Muscle layer of colon (tissue), 2 donors: ENCODE results near the gene BBX.

Experiments
- H3K27ac ChIP-seq: one replicate; pipeline ENCODE4 v1.7.0; 2013; ENCODE audit warnings: low read depth, mild to moderate bottlenecking, low read length, moderate library complexity
- H3K27me3 ChIP-seq, 2 donors: one replicate each; pipeline ENCODE4 v1.7.0; 2013; ENCODE audit warnings: low read length in 2 of 2, mild to moderate bottlenecking in 2 of 2; ENCODE audit not compliant: insufficient read depth in 2 of 2, control insufficient read depth in 1 of 2
- H3K36me3 ChIP-seq: one replicate; pipeline ENCODE4 v1.7.0; 2013; ENCODE audit warnings: mild to moderate bottlenecking, low read length; ENCODE audit not compliant: insufficient read depth
- H3K4me1 ChIP-seq: one replicate; pipeline ENCODE4 v1.7.0; 2013; ENCODE audit warnings: mild to moderate bottlenecking, low read length; ENCODE audit not compliant: insufficient read depth
- H3K4me3 ChIP-seq, 2 donors: one replicate each; pipeline ENCODE4 v1.7.0; 2013; ENCODE audit warnings: low read length in 2 of 2, low read depth in 1 of 2, mild to moderate bottlenecking in 1 of 2, moderate library complexity in 1 of 2
- H3K9ac ChIP-seq: one replicate; pipeline ENCODE4 v1.7.0; 2013; ENCODE audit warnings: low read length
- H3K9me3 ChIP-seq: one replicate; pipeline ENCODE4 v1.7.0; 2013; ENCODE audit warnings: mild to moderate bottlenecking, low read length
- donor health status: abdominal sarcoma.
- donor health status: Adenocarcinoma of cecum.

Gene BBX

GRCh38 chr3:107757140-107757539 lies 234.4 kb downstream of the BBX start:
- Histone ChIP-seq H3K4me1 (no peaks in the 10 kb centered on the region), H3K27me3 (no peaks in the 10 kb centered on the region), H3K36me3 (peaks cover 4% of the 10 kb centered on the region), H3K4me3 (no peak overlapping the region), H3K27ac (no peak overlapping the region), H3K9me3 (no peaks in the 10 kb centered on the region), H3K9ac (no peak overlapping the region)

- Histone ChIP-seq H3K36me3 (peaks cover 4% of the 10 kb centered on the region), H3K27ac (no peak overlapping the region), H3K4me3 (no peak overlapping the region), H3K9me3 (no peaks in the 10 kb centered on the region), H3K4me1 (no peaks in the 10 kb centered on the region), H3K9ac (no peak overlapping the region), H3K27me3 (no peaks in the 10 kb centered on the region)
Measured at GRCh38 chr3:107760144-107760543, 237.4 kb downstream of the BBX start.

GRCh38 chr3:107761391-107761790 lies 238.6 kb downstream of the BBX start:
- Histone ChIP-seq H3K27me3 (no peaks in the 10 kb centered on the region), H3K9ac (no peak overlapping the region), H3K4me1 (no peaks in the 10 kb centered on the region), H3K27ac (no peak overlapping the region), H3K4me3 (no peak overlapping the region), H3K9me3 (no peaks in the 10 kb centered on the region), H3K36me3 (no peaks in the 10 kb centered on the region)

GRCh38 chr3:107765524-107765923 lies 242.8 kb downstream of the BBX start:
- Histone ChIP-seq H3K27ac (no peak overlapping the region), H3K9ac (no peak overlapping the region), H3K4me3 (no peak overlapping the region), H3K27me3 (no peaks in the 10 kb centered on the region), H3K9me3 (no peaks in the 10 kb centered on the region), H3K36me3 (no peaks in the 10 kb centered on the region), H3K4me1 (no peaks in the 10 kb centered on the region)

- no peak overlapping the region for H3K27ac ChIP-seq
- no peak overlapping the region for H3K4me3 ChIP-seq
- H3K36me3 ChIP-seq = no peaks in the 10 kb centered on the region
- no peaks in the 10 kb centered on the region for H3K9me3 ChIP-seq
- H3K9ac ChIP-seq = no peak overlapping the region
- no peaks in the 10 kb centered on the region for H3K27me3 ChIP-seq
- no peaks in the 10 kb centered on the region for H3K4me1 ChIP-seq
Measured at GRCh38 chr3:107767897-107768605, 245.3 kb downstream of the BBX start.

- no peak overlapping the region for H3K4me3 ChIP-seq
- no peaks in the 10 kb centered on the region for H3K9me3 ChIP-seq
- H3K27ac ChIP-seq = no peak overlapping the region
- no peaks in the 10 kb centered on the region for H3K4me1 ChIP-seq
- peaks cover 7% of the 10 kb centered on the region for H3K36me3 ChIP-seq
- H3K9ac ChIP-seq = no peak overlapping the region
- H3K27me3 ChIP-seq = no peaks in the 10 kb centered on the region
Measured at GRCh38 chr3:107769882-107770281, 247.1 kb downstream of the BBX start.

GRCh38 chr3:107772016-107772415 lies 249.3 kb downstream of the BBX start:
- no peaks in the 10 kb centered on the region for H3K9me3 ChIP-seq
- no peak overlapping the region for H3K4me3 ChIP-seq
- H3K4me1 ChIP-seq = no peaks in the 10 kb centered on the region
- no peak overlapping the region for H3K9ac ChIP-seq
- H3K27me3 ChIP-seq = no peaks in the 10 kb centered on the region
- no peak overlapping the region for H3K27ac ChIP-seq
- peaks cover 13% of the 10 kb centered on the region for H3K36me3 ChIP-seq

- H3K36me3 ChIP-seq = peaks cover 25% of the 10 kb centered on the region
- H3K27me3 ChIP-seq = no peaks in the 10 kb centered on the region
- H3K9ac ChIP-seq = no peak overlapping the region
- no peaks in the 10 kb centered on the region for H3K9me3 ChIP-seq
- H3K27ac ChIP-seq = no peak overlapping the region
- no peaks in the 10 kb centered on the region for H3K4me1 ChIP-seq
- no peak overlapping the region for H3K4me3 ChIP-seq
Measured at GRCh38 chr3:107775974-107776373, 253.2 kb downstream of the BBX start.

GRCh38 chr3:107781253-107781652 lies 258.5 kb downstream of the BBX start:
- H3K27ac ChIP-seq = no peak overlapping the region
- no peaks in the 10 kb centered on the region for H3K4me1 ChIP-seq
- no peak overlapping the region for H3K4me3 ChIP-seq
- H3K9ac ChIP-seq = no peak overlapping the region
- peaks cover 24% of the 10 kb centered on the region for H3K36me3 ChIP-seq
- no peaks in the 10 kb centered on the region for H3K9me3 ChIP-seq
- H3K27me3 ChIP-seq = no peaks in the 10 kb centered on the region

GRCh38 chr3:107782054-107782453 lies 259.3 kb downstream of the BBX start:
- no peaks in the 10 kb centered on the region for H3K9me3 ChIP-seq
- H3K27ac ChIP-seq = no peak overlapping the region
- no peaks in the 10 kb centered on the region for H3K27me3 ChIP-seq
- H3K4me1 ChIP-seq = no peaks in the 10 kb centered on the region
- H3K9ac ChIP-seq = no peak overlapping the region
- peaks cover 21% of the 10 kb centered on the region for H3K36me3 ChIP-seq
- no peak overlapping the region for H3K4me3 ChIP-seq

- Histone ChIP-seq H3K27me3 (no peaks in the 10 kb centered on the region), H3K4me3 (no peak overlapping the region), H3K36me3 (no peaks in the 10 kb centered on the region), H3K27ac (no peak overlapping the region), H3K4me1 (no peaks in the 10 kb centered on the region), H3K9me3 (no peaks in the 10 kb centered on the region), H3K9ac (no peak overlapping the region)
Measured at GRCh38 chr3:107790612-107791011, 267.9 kb downstream of the BBX start.

GRCh38 chr3:107791027-107791426 lies 268.3 kb downstream of the BBX start:
- H3K36me3 ChIP-seq = no peaks in the 10 kb centered on the region
- no peak overlapping the region for H3K27ac ChIP-seq
- H3K4me3 ChIP-seq = no peak overlapping the region
- H3K27me3 ChIP-seq = no peaks in the 10 kb centered on the region
- no peak overlapping the region for H3K9ac ChIP-seq
- H3K4me1 ChIP-seq = no peaks in the 10 kb centered on the region
- H3K9me3 ChIP-seq = no peaks in the 10 kb centered on the region
